ENCODE measurements around the gene SHOC1.
"Not testable (repeated sequence)": the region's sequence is repeated elsewhere in the genome, so short reads cannot be mapped to it uniquely, and the experiment has no call there.

SHOC1 gene

DNA sequence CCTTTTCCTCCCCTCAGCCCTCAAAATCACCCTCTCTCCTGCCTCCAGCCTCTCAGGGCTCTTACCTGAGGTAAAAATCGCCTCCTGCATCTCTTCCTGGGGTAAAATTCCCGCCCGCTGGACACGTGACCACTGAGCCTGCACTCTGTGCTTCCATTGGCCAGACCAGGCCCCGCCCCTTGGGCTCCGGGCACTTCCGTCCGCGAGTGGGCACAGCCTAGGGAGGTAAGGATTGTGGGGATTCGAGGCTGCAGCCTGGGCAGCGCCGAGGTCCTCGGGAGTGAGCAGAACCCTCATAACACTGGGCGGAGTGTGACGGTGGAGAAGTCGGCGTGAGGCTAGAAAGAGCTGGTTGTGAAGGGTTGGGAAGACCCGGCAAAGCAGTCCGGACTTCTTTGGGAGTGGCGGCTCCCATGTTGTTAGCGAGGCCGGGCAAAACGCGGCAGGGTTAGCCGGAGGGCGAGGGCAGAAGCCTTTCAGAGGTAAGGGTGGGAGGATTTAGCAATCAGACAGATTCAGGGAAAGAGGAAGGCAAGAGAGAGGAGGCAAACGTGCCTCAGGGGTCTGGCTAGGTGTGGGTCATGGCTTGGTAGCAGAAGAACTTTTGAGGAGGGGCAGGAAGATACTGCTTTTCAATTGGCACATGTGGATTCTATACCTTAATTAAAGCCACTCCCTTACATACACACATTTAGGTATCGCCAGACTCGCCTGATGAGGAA, at the start of gene SHOC1:
Gene SHOC1, minus strand, starts transcription at position 103 of the 722 bp plus-strand sequence. CDS start 3,519 bp downstream, outside the sequence.
- DNase-seq, result peak; percentile 86 to 87

DNA sequence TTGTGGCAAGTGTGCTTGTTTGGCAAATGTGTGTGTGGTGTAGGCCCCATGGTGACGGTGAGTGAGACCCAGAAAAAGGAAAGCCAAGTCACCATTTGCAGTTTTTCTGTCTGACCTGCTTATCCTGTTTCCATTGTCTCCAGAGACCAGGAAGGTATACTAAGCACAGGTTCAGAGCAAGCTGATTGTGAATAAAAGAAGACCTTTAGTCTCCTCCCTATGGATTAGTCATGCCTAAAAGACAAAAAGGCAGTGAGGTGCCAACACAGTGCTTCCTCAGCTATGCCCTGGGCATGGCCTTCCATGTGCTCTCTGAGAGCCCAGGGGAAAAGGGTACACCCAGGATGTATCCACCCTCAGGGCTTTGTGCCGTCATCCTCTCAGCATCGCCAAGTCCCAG, 49.2 kb upstream of the SHOC1 start:
- no peak for DNase-seq

DNA sequence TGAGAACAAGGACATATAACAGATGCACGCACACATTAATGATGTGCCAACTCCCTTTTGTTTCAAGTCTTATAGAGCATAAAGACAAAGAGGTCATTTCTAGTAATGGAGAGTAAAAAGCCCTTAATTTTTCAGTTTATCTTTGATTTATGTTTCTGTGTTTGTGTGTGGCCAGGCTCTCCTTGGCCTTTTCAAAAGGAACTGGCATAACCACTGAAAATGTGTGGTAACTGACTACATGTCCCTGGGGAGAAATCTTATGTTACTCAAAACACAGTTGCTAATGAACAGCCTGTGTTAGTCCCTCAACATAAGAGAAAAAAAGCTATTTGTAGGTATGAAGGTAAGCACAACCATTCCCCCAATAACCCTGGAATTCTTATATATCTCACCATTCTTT, 47.6 kb upstream of the SHOC1 start:
- DNase-seq, result no peak

DNA sequence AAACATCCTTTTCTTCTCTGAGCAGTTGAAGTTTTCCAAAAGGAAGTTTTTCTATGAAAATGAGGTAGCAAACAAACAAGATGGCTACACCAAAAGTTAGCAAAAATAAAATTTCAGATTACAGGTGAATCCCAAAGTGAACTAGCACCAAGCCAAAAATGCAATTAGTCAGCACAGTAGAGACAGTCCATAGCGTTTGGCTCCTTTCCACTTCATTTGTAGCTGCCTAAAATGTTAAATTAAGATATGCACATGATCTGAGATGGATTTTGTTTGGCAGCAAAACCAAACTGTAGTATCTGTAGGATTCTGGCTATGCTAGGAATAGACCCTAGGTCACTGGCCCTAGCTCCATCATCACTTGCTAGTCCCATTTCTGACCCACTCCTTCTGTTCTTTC, 45.7 kb upstream of the SHOC1 start:
- no peak for DNase-seq

DNA sequence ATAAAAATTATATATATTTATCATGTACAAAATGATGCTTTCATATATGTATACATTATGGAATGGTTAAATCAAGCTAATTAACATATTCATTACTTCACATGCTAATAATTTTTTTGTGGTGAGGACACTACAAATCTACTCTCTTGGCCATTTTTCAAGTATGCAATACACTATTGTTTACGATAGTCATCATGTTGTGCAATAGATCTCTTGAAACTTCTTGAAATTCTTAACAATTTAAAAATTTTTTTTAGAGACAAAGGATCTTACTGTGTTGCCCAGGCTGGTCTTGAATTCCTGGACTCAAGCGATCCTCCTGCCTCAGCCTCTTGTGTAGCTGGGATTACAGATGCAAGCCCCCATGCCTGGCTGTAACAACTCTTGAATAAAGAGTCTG, 45.2 kb upstream of the SHOC1 start:
- DNase-seq, result no peak

DNA sequence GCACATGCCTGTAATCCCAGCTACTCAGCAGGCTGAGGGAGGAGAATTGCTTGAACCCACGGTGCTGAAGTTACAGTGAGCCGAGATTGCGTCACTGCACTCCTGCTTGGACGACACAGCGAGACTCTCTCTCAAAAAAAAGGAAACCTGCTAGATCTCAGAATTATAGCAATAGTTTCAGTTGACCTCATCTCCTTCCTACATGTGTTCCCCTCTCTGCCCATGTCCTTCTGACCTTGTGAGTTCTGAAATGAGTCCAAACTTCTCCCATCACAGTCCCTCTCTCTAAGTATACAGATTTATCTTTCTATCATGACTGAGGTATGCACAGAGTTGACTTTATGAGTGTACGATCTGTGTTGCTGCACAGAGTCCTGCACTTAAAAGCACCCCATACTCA, 44.6 kb upstream of the SHOC1 start:
- no peak for DNase-seq

DNA sequence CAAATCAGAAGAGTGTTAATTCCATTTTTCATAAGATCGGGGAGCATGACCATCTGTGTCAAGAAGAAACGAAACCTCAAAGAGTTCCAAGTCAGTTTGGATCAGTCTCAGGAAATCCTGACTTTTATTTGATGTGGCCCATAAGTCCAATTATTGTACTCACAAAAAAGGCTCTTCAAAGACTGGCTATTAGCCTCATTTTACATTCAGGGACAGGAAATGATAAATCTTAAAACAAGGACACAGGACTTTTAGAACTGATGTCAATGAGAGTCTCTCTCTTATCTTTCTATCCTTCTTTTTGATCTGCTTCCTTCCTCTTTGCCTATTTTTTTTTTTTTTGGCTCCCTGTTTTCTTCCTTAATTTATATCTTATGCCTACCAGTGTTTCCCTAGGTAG, 43.7 kb upstream of the SHOC1 start:
- DNase-seq, result no peak

DNA sequence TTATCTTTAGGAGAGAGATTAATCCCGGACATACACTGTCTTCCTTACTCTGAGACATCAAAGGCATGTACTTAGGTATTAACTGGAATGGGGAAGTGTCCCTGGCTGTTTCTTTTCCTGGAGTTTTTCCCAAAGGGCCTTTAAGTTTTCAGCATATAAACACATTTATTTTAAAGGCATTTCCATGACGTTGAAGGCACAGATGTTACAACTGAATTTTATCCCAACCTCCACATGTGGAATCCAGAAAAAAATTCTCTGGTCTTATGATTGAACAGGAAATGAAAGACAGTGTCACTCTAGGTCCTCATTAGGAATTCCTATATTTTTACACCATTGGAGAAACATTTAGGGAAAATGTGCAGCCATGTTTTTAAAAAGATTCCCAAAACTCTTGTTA, 41.6 kb upstream of the SHOC1 start:
- no peak for DNase-seq

DNA sequence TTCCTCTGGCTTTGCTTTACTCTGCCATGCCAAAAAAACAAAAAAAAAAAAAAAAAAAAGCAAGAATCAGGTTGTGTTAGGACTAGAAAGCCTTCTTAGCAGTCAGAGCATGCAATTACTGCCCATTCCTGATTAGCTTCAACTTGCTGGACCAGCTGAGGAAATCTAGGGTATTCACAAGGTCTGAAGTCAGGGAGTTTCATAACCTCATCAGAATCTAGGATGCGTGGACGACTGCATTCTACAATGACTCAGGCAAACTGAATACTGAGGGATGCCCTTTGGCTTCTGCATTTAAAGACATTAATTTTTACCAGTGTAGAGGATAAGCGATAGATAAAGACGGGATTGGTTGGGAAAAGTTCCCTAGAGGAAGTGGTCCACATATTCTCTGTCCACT, 39.2 kb upstream of the SHOC1 start:
- DNase-seq, result no peak

DNA sequence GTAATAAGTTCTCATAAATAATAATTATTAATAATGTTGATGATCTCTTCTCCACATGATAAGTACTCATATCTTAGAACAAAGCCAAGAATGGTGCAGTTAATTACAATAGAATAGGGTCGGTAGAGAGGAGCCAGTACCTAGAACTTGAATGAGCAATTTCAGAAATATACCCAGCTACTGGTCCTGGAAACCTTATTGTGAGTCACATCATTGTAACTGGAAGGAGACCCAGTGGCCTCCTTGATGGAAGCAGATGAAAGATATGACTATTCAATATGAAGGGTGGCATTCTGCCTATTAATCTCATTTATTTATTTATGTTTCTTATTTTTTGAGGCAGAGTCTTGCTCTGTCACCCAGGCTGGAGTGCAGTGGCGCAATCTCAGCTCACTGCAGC, 37.7 kb upstream of the SHOC1 start:
- DNase-seq, result no peak

DNA sequence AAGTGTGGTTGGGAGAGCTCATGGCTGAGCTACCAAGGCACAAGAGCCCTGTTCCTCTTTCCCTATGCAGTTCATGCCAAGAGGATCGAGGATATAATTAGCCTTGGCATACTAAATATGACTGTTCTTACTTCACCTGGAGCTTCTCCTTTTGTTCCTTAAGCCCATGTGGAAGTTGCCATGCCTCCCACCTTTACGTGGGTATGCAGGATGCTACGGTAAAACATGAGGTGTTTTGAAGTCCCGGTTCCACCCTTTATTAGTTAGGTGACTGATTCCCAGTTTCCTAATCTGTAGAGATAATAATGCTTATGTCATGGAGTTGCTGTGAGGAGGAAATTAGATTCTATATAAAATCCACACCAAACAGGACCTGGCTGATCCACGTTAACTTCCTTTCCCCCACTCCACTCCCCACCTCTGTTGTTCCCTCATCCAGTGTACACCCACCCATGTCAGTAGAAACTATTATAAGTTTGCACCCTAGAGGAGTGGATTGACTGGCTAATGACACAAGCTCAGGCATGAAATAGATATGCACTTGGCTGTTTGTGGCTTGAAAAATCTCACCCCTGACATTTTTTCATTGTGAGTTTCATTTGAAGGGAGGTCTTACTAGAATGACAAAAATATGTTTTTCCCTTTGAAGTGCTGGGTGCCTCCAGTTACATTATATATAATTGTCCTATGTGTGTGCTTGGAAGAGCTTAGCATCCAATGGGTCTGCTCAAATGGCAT, 36.8 kb upstream of the SHOC1 start:
- no peak for DNase-seq

DNA sequence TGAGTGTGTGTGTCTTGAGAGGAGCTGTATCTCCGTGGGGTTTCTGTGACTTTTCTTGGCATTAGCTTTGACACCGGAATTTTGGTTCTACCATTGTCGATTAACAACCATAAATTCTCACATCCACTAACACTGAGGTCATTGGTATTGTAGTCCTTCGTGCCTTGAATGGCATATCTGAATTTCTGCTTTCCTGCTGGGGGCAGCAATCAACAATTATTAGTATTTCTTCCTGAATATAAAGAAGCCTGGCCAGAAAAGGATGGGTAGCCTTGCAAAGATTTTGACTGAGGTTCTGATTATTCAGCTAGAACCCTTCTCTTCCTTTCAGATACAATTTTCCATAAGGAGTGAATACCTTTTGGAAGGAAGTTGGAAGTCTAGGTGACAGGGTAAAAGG, 33.5 kb upstream of the SHOC1 start:
- DNase-seq, result no peak

DNA sequence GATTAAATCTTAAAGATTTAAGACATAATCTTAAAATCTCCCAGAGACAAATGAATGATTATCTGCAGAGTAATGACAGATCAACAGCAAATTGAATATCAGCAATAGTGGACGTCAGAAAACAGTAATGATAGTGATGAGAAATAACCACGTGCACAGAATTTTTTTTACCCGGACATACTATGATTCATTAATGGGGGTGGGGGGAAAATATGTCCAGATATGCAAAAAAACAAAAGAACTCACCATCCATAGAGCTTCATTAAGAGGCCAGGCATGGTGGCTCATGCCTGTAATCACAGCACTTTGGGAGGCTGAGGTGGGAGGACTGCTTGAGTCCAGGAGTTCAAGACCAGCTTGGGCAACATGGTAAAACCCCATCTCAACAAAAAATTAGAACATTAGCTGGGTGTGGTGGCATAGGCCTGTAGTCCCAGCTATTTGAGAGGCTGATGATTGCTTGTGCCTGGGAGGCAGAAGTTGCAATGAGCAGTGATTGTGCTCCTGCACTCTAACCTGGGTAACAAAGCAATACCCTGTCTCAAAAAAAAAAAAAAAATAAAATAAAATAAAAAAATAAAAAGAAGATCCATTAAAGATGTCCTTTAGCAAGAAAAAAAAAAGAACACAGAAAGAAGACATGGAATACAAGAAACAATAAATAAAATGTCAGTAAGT, 30.9 kb upstream of the SHOC1 start:
- DNase-seq, result no peak

DNA sequence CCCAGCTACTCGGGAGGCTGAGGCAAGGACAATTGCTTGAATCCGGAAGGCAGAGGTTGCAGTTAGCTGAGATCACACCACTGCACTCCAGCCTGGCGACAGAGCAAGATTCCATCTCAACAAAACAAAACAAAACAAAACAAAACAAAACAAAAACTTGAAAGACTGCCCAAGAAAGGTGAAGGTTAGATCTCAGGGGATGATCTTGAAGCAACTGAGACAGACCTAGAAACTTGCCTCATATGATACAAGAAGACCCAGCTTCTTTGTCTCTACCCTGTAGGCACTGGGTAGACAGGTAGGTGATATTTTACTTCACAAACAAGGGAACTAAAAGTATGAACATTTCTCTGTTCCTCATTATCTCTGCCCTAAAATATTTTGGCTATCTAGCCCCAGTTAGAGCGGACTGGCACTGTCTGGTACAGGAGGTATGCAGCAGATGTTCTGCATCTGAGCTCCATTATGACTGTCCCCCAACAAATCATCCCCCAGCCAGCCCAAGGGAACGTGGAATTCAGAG, 26.3 kb upstream of the SHOC1 start:
- DNase-seq, result no peak

DNA sequence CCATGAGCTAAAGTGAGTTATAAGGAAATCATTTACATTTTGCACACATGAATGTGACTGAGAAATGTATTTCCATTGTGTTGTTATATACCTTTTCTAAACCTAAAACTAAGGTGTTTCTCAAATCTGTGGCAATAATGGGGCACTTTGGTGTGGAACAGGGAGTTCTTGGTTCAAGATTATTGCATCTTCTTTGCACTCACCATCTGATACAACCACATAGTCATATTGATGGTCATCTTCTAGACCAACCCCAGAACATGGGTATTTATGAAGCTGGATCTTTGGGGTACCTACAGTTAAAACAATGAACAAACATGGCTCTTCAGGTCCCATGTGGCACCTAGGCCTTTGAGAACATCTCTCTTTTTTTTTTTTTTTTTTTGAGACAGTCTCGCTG, 24.6 kb upstream of the SHOC1 start:
- no peak for DNase-seq

DNA sequence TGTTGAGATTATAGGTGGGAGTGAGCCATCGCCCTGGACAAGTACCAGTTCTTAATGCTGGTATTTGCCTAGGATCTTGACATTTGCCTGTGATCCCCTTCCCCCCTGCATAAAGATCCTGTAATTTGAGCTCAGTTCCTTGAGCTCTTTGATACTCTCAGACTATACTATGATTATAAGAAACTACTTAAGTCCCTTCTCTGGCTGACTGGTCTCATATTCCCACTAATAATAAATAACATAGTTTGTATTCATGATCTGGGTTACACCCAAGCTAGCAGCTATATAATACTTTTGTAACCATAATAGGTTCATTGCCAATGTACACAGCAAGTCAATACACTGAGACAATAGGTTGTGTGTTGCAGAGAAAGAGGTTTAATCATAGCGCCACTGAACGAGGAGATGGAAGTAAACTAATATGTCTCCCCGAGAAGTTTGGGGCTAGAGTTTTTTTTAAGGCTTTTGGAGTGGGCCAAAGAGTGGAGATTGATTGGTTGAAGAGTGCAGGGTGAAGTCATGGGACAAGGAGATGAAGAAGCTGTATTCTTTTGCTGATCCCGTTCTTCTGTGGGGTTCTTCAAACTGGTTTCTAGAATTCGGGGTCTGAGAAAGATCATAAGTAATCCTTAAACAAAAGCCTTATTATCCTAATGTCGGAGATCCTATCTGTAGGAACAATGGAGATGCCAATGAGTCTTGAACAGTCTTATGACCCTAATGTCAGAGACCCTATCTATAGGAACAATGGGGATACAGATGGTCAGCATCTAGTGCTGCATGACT, 20.7 kb upstream of the SHOC1 start:
- no peak for DNase-seq

DNA sequence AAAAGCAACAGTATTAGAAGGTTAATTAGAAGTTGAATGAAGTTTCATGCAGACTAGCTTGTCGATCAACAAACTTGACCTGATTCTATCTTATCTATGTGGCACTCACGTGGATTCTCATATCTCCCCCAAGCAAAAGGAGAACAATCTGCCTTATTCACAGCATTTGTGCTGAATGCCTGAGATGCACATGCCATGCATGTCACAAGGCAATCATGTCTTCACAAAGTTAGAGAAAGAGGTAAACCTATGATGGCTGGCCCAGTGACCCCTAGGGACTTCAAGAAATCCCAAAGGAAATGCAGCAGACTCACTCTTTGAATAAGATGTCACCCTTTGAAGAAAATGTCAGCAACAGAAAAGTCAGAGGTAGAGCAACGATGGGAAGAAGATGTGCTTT, 17.6 kb upstream of the SHOC1 start:
- no peak for DNase-seq

DNA sequence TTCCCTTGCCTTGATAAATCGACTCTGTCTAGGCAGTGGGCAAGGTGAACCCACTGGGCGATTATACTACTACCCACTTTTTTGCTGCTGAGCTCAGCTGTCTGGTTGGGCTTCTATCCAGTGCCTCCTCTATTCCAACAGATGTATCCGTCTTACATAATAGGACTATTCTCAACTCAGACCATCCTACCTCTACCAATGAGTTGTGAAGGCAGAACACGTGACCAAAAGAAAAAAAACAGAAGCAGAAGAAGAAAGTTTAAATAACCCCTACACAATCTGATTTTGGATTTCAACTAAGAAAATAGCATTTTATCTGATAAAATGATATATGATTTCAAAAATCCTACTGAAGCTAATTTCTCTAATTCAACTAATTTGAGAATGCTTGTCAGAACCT, 16.2 kb upstream of the SHOC1 start:
- no peak for DNase-seq

DNA sequence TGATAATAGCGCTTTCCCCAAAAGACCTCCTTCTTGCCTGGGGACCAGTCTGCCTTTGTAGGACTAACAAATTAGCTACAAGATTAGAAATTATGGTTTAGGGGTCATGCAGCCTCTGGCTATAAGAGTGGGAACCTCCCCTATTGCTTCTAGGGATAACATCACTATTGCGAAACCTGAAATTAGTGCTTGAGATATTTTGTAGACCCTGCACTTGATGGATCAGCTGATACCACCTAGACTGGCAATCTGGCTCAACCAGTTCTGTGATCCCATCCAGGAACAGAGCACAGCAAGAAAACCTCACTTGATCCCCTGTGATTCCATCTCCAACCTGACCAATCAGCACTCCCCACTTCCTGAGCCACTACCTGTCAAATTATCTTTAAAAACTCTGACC, 15.7 kb upstream of the SHOC1 start:
- not testable (repeated sequence) for DNase-seq

DNA sequence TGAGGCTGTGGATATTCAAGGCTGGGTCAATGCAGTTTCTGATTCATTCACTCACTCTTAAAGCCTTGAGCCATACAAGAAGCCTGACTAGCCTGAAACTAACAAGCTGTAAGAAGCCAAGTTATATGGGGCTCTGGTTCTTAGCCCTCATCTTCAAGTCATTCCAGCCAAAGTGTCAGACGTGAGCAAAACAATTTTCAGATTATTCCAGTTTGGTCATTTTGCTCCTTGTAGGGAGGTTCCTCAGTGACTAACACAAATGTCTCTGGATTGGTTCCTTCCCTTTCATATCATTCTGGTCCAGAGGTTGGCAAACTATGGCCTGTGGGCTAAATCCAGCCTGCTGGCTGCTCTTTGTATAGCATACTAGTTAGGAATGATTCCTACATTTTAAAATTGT, 12.5 kb upstream of the SHOC1 start:
- DNase-seq, result peak in 1 of 2 experiments; percentile 9

DNA sequence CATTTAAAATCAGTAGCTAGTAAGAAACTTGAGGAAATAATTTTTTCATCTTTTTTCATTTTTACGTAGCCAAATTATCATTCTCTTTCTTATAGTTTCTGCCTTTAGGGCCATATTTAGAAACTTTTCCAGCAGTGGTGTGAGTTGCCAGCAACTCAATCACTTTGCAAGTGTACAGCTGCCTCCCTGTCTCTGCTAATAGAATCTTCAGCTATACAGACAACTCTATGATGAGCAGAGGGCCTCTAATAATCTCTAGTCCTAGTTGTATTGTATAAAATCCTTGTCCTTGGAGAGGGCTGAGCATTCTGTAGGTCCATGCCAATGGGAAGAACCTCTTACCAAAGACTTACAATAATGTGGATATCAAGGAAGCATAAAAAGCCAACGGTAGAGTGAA, 11.5 kb upstream of the SHOC1 start:
- no peak for DNase-seq

DNA sequence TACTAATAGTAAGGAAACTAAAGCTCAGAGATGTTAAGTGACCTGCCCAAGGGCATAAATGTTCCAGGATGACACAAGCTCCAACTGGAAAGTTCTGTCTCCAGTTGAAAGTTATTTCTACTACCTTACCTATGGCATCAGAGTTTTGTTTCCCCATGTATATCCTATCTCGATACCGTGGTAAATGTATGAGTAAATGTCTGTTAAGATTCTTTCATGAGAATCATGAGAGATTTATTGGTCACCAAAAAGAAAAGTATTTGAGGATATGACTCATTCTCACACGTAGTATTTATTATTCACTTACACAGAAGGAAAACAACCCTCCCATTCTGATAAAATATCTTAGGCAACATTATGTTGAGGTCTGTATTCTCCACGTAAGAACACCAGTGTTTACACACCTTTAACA, 11.1 kb upstream of the SHOC1 start:
- peak in 1 of 2 experiments; percentile 80 for DNase-seq

DNA sequence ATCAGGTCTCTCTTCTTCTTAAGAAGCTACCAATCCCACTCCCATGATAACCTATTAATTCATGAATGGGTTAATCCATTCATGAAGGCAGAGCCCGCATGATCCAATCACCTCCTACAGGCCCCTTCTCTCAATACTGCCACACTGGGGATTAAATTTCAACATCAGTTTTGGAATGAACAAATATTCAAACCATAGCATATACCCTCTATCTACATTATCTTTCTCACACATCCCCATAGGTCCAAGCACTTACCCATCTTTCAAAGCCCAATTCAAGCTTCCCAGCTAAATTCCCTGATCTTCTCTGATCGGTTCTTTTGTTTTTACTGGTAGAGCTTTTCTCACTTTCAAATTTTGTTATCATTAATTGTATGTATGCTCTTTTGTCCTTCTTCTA, 10.5 kb upstream of the SHOC1 start:
- no peak for DNase-seq

Data from SW 1271 (cell line).